ENCODE results near the gene NBEA. TPM values are rescaled to one million over a fixed set of nuclear protein-coding genes. Genes with fewer than 3 reads are reported as not detected.

The NBEA gene
- total RNA-seq, 2 experiments from 2014 or later: 3.5 to 3.8 TPM

GRCh38 chr13:35599384-35599783, 657.3 kb downstream of the NBEA start:
- intact Hi-C loops (cut with DNase I, micrococcal nuclease): no loop called here
- Mint-ChIP-seq H3K36me3 (ENCODE audit: low read depth) (no peaks in the 10 kb centered on the region), H3K4me1 (ENCODE audit: low read depth) (no peaks in the 10 kb centered on the region), H3K4me3 (no peak overlapping the region), H3K27ac (no peak overlapping the region), H3K9me3 (no peaks in the 10 kb centered on the region), H3K27me3 (no peaks in the 10 kb centered on the region)
- no peak overlapping the region for H3K27ac ChIP-seq (ENCODE audit: low read depth in 1 of 2, low read length in 2 of 2)
- no peak overlapping the region for H3K4me3 ChIP-seq (ENCODE audit: low read length)
- TF ChIP-seq, protein P1, sequence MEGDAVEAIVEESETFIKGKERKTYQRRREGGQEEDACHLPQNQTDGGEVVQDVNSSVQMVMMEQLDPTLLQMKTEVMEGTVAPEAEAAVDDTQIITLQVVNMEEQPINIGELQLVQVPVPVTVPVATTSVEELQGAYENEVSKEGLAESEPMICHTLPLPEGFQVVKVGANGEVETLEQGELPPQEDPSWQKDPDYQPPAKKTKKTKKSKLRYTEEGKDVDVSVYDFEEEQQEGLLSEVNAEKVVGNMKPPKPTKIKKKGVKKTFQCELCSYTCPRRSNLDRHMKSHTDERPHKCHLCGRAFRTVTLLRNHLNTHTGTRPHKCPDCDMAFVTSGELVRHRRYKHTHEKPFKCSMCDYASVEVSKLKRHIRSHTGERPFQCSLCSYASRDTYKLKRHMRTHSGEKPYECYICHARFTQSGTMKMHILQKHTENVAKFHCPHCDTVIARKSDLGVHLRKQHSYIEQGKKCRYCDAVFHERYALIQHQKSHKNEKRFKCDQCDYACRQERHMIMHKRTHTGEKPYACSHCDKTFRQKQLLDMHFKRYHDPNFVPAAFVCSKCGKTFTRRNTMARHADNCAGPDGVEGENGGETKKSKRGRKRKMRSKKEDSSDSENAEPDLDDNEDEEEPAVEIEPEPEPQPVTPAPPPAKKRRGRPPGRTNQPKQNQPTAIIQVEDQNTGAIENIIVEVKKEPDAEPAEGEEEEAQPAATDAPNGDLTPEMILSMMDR (IDR thresholded peaks at IDR 0.05): no peak
- no peaks in the 10 kb centered on the region for H3K9me3 ChIP-seq (ENCODE audit: control insufficient read depth in 1 of 2, insufficient read depth in 1 of 2, low read length in 2 of 2)
- no peaks in the 10 kb centered on the region for H3K27me3 ChIP-seq (ENCODE audit: control insufficient read depth in 1 of 2, insufficient read depth in 2 of 2, low read length in 2 of 2)
- no peak for DNase-seq
- no peaks in the 10 kb centered on the region for H3K36me3 ChIP-seq (ENCODE audit: insufficient read depth, low read length)
- POLR2A ChIA-PET: no interaction called here
- ATAC-seq (ENCODE audit: poor library complexity): no peak
- CTCF ChIA-PET: no interaction called here
- H3K4me1 ChIP-seq (ENCODE audit: insufficient read depth, low read length): no peaks in the 10 kb centered on the region

DNA sequence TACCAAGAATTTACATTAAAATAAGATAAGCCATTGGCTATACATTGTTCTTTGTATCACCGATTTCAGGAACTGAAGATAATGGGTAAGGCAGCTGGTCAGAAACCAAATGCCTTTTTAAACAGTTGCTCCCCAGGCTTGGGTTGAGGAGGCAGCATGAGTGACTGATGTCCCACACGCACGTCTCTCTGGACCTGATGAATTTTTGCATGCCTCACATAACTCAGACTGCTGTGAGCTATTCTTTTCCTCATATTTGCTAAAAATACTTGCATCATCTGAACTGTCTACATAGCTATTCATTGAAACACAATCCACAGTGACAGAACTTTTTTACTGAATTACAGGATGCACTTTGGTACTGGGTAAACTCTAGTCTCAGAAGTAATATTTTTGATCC, 658.1 kb downstream of the NBEA start:
- no peak for ATAC-seq (ENCODE audit: poor library complexity)

DNA sequence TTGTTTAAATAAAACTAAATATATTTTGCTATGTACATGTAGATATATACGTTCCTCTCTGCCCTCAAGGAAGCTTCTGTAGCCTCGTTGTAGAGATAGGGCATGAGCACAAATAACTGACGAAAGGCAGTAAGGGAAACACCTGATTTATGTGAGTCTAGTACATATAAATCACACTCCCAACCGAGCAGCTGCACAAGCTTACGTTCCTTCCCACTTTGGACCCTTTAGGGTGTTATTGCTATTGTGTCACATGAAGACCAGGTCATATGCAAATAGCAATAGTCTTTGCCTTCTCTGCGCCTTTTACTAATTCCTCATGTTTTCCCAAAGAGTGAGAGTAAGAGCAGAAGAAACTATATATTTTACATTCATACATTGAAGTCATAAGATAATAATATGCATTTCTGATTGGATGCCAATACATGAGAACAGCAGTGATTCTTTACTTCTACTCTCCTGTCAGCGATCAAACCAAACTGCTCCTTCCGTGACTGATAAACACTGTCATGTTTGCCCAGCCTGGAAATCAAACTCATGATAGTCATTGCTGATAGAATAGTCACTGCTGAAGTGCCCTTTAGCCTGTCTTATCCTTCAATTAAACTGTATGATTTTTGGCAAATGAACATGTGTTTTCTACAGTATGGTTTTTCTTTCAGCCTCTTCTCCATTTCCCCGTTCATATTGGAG, 661.7 kb downstream of the NBEA start:
- no peaks in the 10 kb centered on the region for H3K9me3 Mint-ChIP-seq
- intact Hi-C loops (cut with DNase I, micrococcal nuclease): no loop called here
- Histone ChIP-seq H3K27me3 (ENCODE audit: control insufficient read depth in 1 of 2, insufficient read depth in 2 of 2, low read length in 2 of 2) (no peaks in the 10 kb centered on the region), H3K4me1 (ENCODE audit: insufficient read depth, low read length) (no peaks in the 10 kb centered on the region), H3K27ac (ENCODE audit: low read depth in 1 of 2, low read length in 2 of 2) (no peak overlapping the region), H3K9me3 (ENCODE audit: control insufficient read depth in 1 of 2, insufficient read depth in 1 of 2, low read length in 2 of 2) (no peaks in the 10 kb centered on the region), H3K4me3 (ENCODE audit: low read length) (no peak overlapping the region), H3K36me3 (ENCODE audit: insufficient read depth, low read length) (no peaks in the 10 kb centered on the region)
- H3K27ac Mint-ChIP-seq: no peak overlapping the region
- no peaks in the 10 kb centered on the region for H3K4me1 Mint-ChIP-seq (ENCODE audit: low read depth)
- H3K27me3 Mint-ChIP-seq: no peaks in the 10 kb centered on the region
- no peaks in the 10 kb centered on the region for H3K36me3 Mint-ChIP-seq (ENCODE audit: low read depth)
- ATAC-seq (ENCODE audit: poor library complexity): no peak
- TF ChIP-seq, protein P1 (IDR thresholded peaks at IDR 0.05): no peak
- ChIA-PET CTCF (no interaction called here), POLR2A (no interaction called here)
- DNase-seq: no peak
- H3K4me3 Mint-ChIP-seq: no peak overlapping the region

More for the DNA sequence above, 658.1 kb downstream of the NBEA start:
- Histone ChIP-seq H3K27me3 (ENCODE audit: control insufficient read depth in 1 of 2, insufficient read depth in 2 of 2, low read length in 2 of 2) (no peaks in the 10 kb centered on the region), H3K4me3 (ENCODE audit: low read length) (no peak overlapping the region), H3K4me1 (ENCODE audit: insufficient read depth, low read length) (no peaks in the 10 kb centered on the region), H3K9me3 (ENCODE audit: control insufficient read depth in 1 of 2, insufficient read depth in 1 of 2, low read length in 2 of 2) (no peaks in the 10 kb centered on the region), H3K36me3 (ENCODE audit: insufficient read depth, low read length) (no peaks in the 10 kb centered on the region), H3K27ac (ENCODE audit: low read depth in 1 of 2, low read length in 2 of 2) (no peak overlapping the region)
- Mint-ChIP-seq H3K36me3 (ENCODE audit: low read depth) (no peaks in the 10 kb centered on the region), H3K9me3 (no peaks in the 10 kb centered on the region), H3K4me3 (no peak overlapping the region), H3K27me3 (no peaks in the 10 kb centered on the region), H3K4me1 (ENCODE audit: low read depth) (no peaks in the 10 kb centered on the region), H3K27ac (no peak overlapping the region)
- DNase-seq: no peak
- intact Hi-C loops (cut with DNase I, micrococcal nuclease): no loop called here
- ChIA-PET CTCF (no interaction called here), POLR2A (no interaction called here)
- TF ChIP-seq, protein P1 (IDR thresholded peaks at IDR 0.05): no peak

Measured in CD4-positive, alpha-beta T cell (primary cell).